Stomach (tissue), 9 donors: ENCODE results near the gene SEMA4D. TPM values are rescaled to one million over a fixed set of nuclear protein-coding genes. Genes with fewer than 3 reads are reported as not detected.

Experiments used
- DNase-seq, 2 donors: peaks; one replicate each; pipeline versions ENCODE4 v3.0.0 to v3.0.0-alpha.2; 2013 to 2019
- H3K27ac ChIP-seq, 5 donors: fragments of 200-600 bp in 4 of 5; sonication (generic) in 4 of 5; one replicate each; pipeline ENCODE4 v1.5.1; 2013 to 2019; ENCODE audit warnings: mild to moderate bottlenecking in 1 of 5, moderate library complexity in 1 of 5
- H3K27me3 ChIP-seq, 3 donors: fragments of 200-600 bp; sonication (generic); one replicate each; pipeline ENCODE4 v1.5.1; 2017 to 2019; ENCODE audit warnings: mixed run types in 1 of 3
- H3K36me3 ChIP-seq, 4 donors: fragments of 200-600 bp; sonication (generic); 1 replicate in 3 of 4; 2 replicates in 1 of 4; pipeline ENCODE4 v1.5.1; 2016 to 2019
- H3K4me1 ChIP-seq, 4 donors: fragments of 200-600 bp; sonication (generic); one replicate each; pipeline ENCODE4 v1.5.1; 2016 to 2019
- H3K4me3 ChIP-seq, 4 donors: fragments of 200-600 bp; sonication (generic) in 3 of 4; one replicate each; pipeline ENCODE4 v1.5.1; 2016 to 2019; ENCODE audit warnings: mild to moderate bottlenecking in 1 of 4
- H3K9me3 ChIP-seq, 4 donors: fragments of 200-600 bp; sonication (generic); one replicate each; pipeline ENCODE4 v1.5.1; 2016 to 2019
- CTCF ChIP-seq, 7 experiments: fragments of 450-650 bp in 4 of 7; fragments of 200-600 bp in 3 of 7; sonication (generic) in 3 of 7; IDR thresholded peaks; one replicate each; pipeline ENCODE4 v1.5.1; 2016 to 2019; ENCODE audit warnings: antibody characterized with exemption in 7 of 7, control low read depth in 2 of 7, mild to moderate bottlenecking in 1 of 7
- EP300 ChIP-seq: sonication (generic); formaldehyde crosslinking; IDR thresholded peaks from one replicate; pipeline ENCODE4 v1.6.1; 2017; ENCODE audit warnings: antibody characterized with exemption
- POLR2A ChIP-seq, 4 donors: fragments of 450-650 bp; IDR thresholded peaks; one replicate each; pipeline ENCODE4 v1.6.1; 2016; ENCODE audit warnings: antibody characterized with exemption in 4 of 4, control low read depth in 2 of 4, mild to moderate bottlenecking in 1 of 4, moderate library complexity in 1 of 4
- POLR2AphosphoS5 ChIP-seq, 3 donors: sonication (generic); formaldehyde crosslinking; IDR thresholded peaks; one replicate each; pipeline ENCODE4 v1.6.1; 2016; ENCODE audit warnings: antibody characterized with exemption in 3 of 3
- WGBS, 5 donors: extraction: QIAGEN DNeasy Blood & Tissue Kit in 3 of 5; methylation state at CpG; one replicate each; pipeline versions ENCODE4 v1.1.5 to v1.1.7; 2013 to 2018; 5-methylcytosine and 5-hydroxymethylcytosine counted together
- intact Hi-C: fragments of 100-400 bp; cut with DNase I; formaldehyde crosslinking; loops from one replicate; pipeline ENCODE4 v1.15.1; 2023; ENCODE audit warnings: low total_unique reads
- polyA plus RNA-seq, 3 donors: library from polyadenylated mRNA; stranded (reverse); fragments of 200-250 nt; gene quantifications; one replicate each; pipeline ENCODE4 v1.2.3, GENCODE V29; 2013
- total RNA-seq, 5 donors: library from RNA; depleted of rRNA; stranded (reverse); fragments of >200 nt; gene quantifications; one replicate each; pipeline versions ENCODE4 v1.1.0 to v1.2.3, GENCODE V29; 2014 to 2016
- donor health status: healthy with polysubstance abuse.
- donor health status: Bipolar disorder and iron deficiency.
- donor health status: healthy.

The SEMA4D gene
- total and polyA plus RNA-seq, 8 donors, result 4.9 to 43.3 (median 12.5) TPM

- TF ChIP-seq POLR2AphosphoS5 (IDR thresholded peaks at IDR 0.05) (no peak), CTCF (IDR thresholded peaks at IDR 0.05) (no peak), POLR2A (IDR thresholded peaks at IDR 0.05) (no peak), EP300 (no peak)
- no peak for DNase-seq
- Histone ChIP-seq H3K27ac (peak overlapping the region in 3 of 5 donors; percentile 21 to 71 (median 22)), H3K9me3 (no peaks in the 10 kb centered on the region), H3K36me3 (no peaks in the 10 kb centered on the region), H3K27me3 (no peaks in the 10 kb centered on the region), H3K4me1 (peaks cover 23 to 69% (median 48%) of the 10 kb centered on the region in 4 donors), H3K4me3 (no peak overlapping the region)
- WGBS, 5 donors, result 64 to 73% (median 70%) methylated on average over 14 of the region's 14 CpGs
- intact Hi-C loops, result no loop called here
Observed at GRCh38 chr9:89426384-89426961, 71.4 kb downstream of the SEMA4D start.

- no peaks in the 10 kb centered on the region for H3K27me3 ChIP-seq
- no peaks in the 10 kb centered on the region for H3K36me3 ChIP-seq
- DNase-seq, result no peak
- 57 to 79% (median 76%) methylated on average over 7 of the region's 7 CpGs for WGBS, 5 donors
- peak overlapping the region in 3 of 5 donors; percentile 21 to 71 (median 22) for H3K27ac ChIP-seq
- H3K9me3 ChIP-seq, result no peaks in the 10 kb centered on the region
- H3K4me1 ChIP-seq, result peaks cover 18 to 67% (median 43%) of the 10 kb centered on the region in 4 donors
- intact Hi-C loops, result no loop called here
- no peak for TF ChIP-seq POLR2A (IDR thresholded peaks at IDR 0.05)
- TF ChIP-seq CTCF (IDR thresholded peaks at IDR 0.05), result no peak
- TF ChIP-seq EP300, result no peak
- TF ChIP-seq POLR2AphosphoS5 (IDR thresholded peaks at IDR 0.05), result no peak
- no peak overlapping the region for H3K4me3 ChIP-seq
Observed at GRCh38 chr9:89425921-89426383, 72.0 kb downstream of the SEMA4D start.

GRCh38 chr9:89425024-89425805 lies 72.7 kb downstream of the SEMA4D start:
- H3K4me1 ChIP-seq, result peaks cover 11 to 65% (median 37%) of the 10 kb centered on the region in 4 donors
- no peaks in the 10 kb centered on the region for H3K9me3 ChIP-seq
- no peak overlapping the region for H3K4me3 ChIP-seq
- no peaks in the 10 kb centered on the region for H3K36me3 ChIP-seq
- DNase-seq, result no peak
- intact Hi-C loops, result no loop called here
- no peaks in the 10 kb centered on the region for H3K27me3 ChIP-seq
- H3K27ac ChIP-seq, result peak overlapping the region in 3 of 5 donors; percentile 21 to 71 (median 22)
- TF ChIP-seq POLR2AphosphoS5 (IDR thresholded peaks at IDR 0.05) (no peak), CTCF (IDR thresholded peaks at IDR 0.05) (no peak), POLR2A (IDR thresholded peaks at IDR 0.05) (no peak), EP300 (no peak)
- WGBS, 5 donors, result 52 to 65% (median 64%) methylated on average over 8 to 9 of the region's 9 CpGs

GRCh38 chr9:89422151-89422975 lies 75.5 kb downstream of the SEMA4D start:
- Histone ChIP-seq H3K27ac (peak overlapping the region in 2 of 5 donors; percentile 40 to 50), H3K4me1 (peaks cover 11 to 66% (median 29%) of the 10 kb centered on the region in 4 donors), H3K9me3 (no peaks in the 10 kb centered on the region), H3K36me3 (no peaks in the 10 kb centered on the region), H3K27me3 (no peaks in the 10 kb centered on the region), H3K4me3 (no peak overlapping the region)
- 68 to 86% (median 81%) methylated on average over 15 to 16 of the region's 16 CpGs for WGBS, 5 donors
- intact Hi-C loops, result no loop called here
- no peak for DNase-seq
- TF ChIP-seq EP300 (no peak), POLR2AphosphoS5 (IDR thresholded peaks at IDR 0.05) (no peak), POLR2A (IDR thresholded peaks at IDR 0.05) (no peak), CTCF (IDR thresholded peaks at IDR 0.05) (no peak)
